ENCODE results near the gene ASCC3. TPM values are rescaled to one million over a fixed set of nuclear protein-coding genes. Genes with fewer than 3 reads are reported as not detected.

The ASCC3 gene
- total and polyA plus RNA-seq, 2 experiments from 2014 or later = 92.9 to 129 TPM

DNA sequence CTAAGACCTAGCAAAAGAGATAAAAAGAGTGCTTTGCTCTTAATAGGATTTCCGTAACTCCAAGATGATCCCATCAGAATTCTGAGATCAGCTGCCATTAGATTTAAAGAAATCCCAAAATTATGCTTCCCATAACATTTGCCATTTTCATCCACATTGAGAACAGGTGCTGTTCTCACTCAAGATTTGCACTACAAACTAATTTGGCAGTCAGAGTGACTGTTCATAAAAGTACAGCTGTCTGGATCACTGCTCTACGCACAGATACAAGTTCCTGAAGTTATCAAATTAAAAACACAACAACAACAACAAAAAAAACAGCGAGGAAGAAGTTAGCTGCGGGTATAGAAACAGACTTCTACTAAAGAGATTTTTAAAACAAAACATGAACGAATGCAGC is 58.1 kb downstream of the ASCC3 start:
- no peak overlapping the region for H3K4me3 Mint-ChIP-seq
- no peaks in the 10 kb centered on the region for H3F3A ChIP-seq (replicated peaks; ENCODE audit: low read depth)
- H3K4me1 Mint-ChIP-seq = peaks cover 3% of the 10 kb centered on the region; the same call in 1 of the 3 replicates
- no peak overlapping the region for H3K27ac Mint-ChIP-seq
- no peak for TF ChIP-seq ZNF114 (CRISPR knock-in tag; IDR thresholded peaks at IDR 0.05)
- TF ChIP-seq POLR2AphosphoS5 (IDR thresholded peaks at IDR 0.05; ENCODE audit: low read depth) = no peak
- no peak for TF ChIP-seq NANOG (IDR thresholded peaks at IDR 0.05; ENCODE audit: borderline replicate concordance)
- TF ChIP-seq, protein P1, sequence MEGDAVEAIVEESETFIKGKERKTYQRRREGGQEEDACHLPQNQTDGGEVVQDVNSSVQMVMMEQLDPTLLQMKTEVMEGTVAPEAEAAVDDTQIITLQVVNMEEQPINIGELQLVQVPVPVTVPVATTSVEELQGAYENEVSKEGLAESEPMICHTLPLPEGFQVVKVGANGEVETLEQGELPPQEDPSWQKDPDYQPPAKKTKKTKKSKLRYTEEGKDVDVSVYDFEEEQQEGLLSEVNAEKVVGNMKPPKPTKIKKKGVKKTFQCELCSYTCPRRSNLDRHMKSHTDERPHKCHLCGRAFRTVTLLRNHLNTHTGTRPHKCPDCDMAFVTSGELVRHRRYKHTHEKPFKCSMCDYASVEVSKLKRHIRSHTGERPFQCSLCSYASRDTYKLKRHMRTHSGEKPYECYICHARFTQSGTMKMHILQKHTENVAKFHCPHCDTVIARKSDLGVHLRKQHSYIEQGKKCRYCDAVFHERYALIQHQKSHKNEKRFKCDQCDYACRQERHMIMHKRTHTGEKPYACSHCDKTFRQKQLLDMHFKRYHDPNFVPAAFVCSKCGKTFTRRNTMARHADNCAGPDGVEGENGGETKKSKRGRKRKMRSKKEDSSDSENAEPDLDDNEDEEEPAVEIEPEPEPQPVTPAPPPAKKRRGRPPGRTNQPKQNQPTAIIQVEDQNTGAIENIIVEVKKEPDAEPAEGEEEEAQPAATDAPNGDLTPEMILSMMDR (conservative IDR thresholded peaks at IDR 0.05; ENCODE audit: low read depth in 2 of 2) = no peak
- TF ChIP-seq, protein P2, sequence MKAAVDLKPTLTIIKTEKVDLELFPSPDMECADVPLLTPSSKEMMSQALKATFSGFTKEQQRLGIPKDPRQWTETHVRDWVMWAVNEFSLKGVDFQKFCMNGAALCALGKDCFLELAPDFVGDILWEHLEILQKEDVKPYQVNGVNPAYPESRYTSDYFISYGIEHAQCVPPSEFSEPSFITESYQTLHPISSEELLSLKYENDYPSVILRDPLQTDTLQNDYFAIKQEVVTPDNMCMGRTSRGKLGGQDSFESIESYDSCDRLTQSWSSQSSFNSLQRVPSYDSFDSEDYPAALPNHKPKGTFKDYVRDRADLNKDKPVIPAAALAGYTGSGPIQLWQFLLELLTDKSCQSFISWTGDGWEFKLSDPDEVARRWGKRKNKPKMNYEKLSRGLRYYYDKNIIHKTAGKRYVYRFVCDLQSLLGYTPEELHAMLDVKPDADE (IDR thresholded peaks at IDR 0.05) = no peak
- TF ChIP-seq ZNF331 (CRISPR knock-in tag; IDR thresholded peaks at IDR 0.05; ENCODE audit: low read depth) = no peak
- no peak for TF ChIP-seq EZH2 (IDR thresholded peaks at IDR 0.05; ENCODE audit: low read depth, unreplicated experiment)
- TF ChIP-seq, protein P3, sequence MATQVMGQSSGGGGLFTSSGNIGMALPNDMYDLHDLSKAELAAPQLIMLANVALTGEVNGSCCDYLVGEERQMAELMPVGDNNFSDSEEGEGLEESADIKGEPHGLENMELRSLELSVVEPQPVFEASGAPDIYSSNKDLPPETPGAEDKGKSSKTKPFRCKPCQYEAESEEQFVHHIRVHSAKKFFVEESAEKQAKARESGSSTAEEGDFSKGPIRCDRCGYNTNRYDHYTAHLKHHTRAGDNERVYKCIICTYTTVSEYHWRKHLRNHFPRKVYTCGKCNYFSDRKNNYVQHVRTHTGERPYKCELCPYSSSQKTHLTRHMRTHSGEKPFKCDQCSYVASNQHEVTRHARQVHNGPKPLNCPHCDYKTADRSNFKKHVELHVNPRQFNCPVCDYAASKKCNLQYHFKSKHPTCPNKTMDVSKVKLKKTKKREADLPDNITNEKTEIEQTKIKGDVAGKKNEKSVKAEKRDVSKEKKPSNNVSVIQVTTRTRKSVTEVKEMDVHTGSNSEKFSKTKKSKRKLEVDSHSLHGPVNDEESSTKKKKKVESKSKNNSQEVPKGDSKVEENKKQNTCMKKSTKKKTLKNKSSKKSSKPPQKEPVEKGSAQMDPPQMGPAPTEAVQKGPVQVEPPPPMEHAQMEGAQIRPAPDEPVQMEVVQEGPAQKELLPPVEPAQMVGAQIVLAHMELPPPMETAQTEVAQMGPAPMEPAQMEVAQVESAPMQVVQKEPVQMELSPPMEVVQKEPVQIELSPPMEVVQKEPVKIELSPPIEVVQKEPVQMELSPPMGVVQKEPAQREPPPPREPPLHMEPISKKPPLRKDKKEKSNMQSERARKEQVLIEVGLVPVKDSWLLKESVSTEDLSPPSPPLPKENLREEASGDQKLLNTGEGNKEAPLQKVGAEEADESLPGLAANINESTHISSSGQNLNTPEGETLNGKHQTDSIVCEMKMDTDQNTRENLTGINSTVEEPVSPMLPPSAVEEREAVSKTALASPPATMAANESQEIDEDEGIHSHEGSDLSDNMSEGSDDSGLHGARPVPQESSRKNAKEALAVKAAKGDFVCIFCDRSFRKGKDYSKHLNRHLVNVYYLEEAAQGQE (IDR thresholded peaks at IDR 0.05; ENCODE audit: unreplicated experiment) = no peak
- TF ChIP-seq, protein P4, sequence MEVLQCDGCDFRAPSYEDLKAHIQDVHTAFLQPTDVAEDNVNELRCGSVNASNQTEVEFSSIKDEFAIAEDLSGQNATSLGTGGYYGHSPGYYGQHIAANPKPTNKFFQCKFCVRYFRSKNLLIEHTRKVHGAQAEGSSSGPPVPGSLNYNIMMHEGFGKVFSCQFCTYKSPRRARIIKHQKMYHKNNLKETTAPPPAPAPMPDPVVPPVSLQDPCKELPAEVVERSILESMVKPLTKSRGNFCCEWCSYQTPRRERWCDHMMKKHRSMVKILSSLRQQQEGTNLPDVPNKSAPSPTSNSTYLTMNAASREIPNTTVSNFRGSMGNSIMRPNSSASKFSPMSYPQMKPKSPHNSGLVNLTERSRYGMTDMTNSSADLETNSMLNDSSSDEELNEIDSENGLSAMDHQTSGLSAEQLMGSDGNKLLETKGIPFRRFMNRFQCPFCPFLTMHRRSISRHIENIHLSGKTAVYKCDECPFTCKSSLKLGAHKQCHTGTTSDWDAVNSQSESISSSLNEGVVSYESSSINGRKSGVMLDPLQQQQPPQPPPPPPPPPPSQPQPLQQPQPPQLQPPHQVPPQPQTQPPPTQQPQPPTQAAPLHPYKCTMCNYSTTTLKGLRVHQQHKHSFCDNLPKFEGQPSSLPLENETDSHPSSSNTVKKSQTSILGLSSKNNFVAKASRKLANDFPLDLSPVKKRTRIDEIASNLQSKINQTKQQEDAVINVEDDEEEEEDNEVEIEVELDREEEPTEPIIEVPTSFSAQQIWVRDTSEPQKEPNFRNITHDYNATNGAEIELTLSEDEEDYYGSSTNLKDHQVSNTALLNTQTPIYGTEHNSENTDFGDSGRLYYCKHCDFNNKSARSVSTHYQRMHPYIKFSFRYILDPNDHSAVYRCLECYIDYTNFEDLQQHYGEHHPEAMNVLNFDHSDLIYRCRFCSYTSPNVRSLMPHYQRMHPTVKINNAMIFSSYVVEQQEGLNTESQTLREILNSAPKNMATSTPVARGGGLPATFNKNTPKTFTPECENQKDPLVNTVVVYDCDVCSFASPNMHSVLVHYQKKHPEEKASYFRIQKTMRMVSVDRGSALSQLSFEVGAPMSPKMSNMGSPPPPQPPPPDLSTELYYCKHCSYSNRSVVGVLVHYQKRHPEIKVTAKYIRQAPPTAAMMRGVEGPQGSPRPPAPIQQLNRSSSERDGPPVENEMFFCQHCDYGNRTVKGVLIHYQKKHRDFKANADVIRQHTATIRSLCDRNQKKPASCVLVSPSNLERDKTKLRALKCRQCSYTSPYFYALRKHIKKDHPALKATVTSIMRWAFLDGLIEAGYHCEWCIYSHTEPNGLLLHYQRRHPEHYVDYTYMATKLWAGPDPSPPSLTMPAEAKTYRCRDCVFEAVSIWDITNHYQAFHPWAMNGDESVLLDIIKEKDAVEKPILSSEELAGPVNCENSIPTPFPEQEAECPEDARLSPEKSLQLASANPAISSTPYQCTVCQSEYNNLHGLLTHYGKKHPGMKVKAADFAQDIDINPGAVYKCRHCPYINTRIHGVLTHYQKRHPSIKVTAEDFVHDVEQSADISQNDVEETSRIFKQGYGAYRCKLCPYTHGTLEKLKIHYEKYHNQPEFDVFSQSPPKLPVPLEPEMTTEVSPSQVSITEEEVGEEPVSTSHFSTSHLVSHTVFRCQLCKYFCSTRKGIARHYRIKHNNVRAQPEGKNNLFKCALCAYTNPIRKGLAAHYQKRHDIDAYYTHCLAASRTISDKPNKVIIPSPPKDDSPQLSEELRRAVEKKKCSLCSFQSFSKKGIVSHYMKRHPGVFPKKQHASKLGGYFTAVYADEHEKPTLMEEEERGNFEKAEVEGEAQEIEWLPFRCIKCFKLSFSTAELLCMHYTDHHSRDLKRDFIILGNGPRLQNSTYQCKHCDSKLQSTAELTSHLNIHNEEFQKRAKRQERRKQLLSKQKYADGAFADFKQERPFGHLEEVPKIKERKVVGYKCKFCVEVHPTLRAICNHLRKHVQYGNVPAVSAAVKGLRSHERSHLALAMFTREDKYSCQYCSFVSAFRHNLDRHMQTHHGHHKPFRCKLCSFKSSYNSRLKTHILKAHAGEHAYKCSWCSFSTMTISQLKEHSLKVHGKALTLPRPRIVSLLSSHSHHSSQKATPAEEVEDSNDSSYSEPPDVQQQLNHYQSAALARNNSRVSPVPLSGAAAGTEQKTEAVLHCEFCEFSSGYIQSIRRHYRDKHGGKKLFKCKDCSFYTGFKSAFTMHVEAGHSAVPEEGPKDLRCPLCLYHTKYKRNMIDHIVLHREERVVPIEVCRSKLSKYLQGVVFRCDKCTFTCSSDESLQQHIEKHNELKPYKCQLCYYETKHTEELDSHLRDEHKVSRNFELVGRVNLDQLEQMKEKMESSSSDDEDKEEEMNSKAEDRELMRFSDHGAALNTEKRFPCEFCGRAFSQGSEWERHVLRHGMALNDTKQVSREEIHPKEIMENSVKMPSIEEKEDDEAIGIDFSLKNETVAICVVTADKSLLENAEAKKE (CRISPR knock-in tag; IDR thresholded peaks at IDR 0.05) = no peak
- no peak for TF ChIP-seq STAT1 (IDR thresholded peaks at IDR 0.05; ENCODE audit: unreplicated experiment)
- TF ChIP-seq EZH2phosphoT487 (IDR thresholded peaks at IDR 0.05; ENCODE audit: unreplicated experiment) = no peak
- TF ChIP-seq CREB1 (CRISPR knock-in tag; IDR thresholded peaks at IDR 0.05; ENCODE audit: low read depth) = no peak
- TF ChIP-seq JUNB (IDR thresholded peaks at IDR 0.05; ENCODE audit: unreplicated experiment) = no peak
- H3K27me3 Mint-ChIP-seq (ENCODE audit: insufficient read depth, low read depth, poor library complexity) = no peaks in the 10 kb centered on the region
- no peaks in the 10 kb centered on the region for H3K36me3 ChIP-seq (ENCODE audit: insufficient read depth)
- peaks cover 14% of the 10 kb centered on the region for H3K36me3 Mint-ChIP-seq (ENCODE audit: low read depth)
- no peak overlapping the region for H2AFZ ChIP-seq
- H3K27me3 ChIP-seq (ENCODE audit: insufficient read depth) = no peaks in the 10 kb centered on the region
- no peaks in the 10 kb centered on the region; the same call in 1 of the 2 replicates for H4K20me1 ChIP-seq (replicated peaks; ENCODE audit: insufficient read depth)
- DNase-seq (ENCODE audit: low spot score) (no peak), ATAC-seq (no peak)
- H3K9me3 Mint-ChIP-seq = no peaks in the 10 kb centered on the region
- H3K27ac ChIP-seq (ENCODE audit: low read depth) = no peak overlapping the region
- no peaks in the 10 kb centered on the region for H3K9me2 ChIP-seq (ENCODE audit: insufficient read depth)
- no peak overlapping the region for H3K4me2 ChIP-seq
- peaks cover 66% of the 10 kb centered on the region for H3K79me2 ChIP-seq (replicated peaks; ENCODE audit: insufficient read depth)
- H3K4me3 ChIP-seq = no peak overlapping the region
- peaks cover 3% of the 10 kb centered on the region; the same call in 1 of the 2 replicates for H3K4me1 ChIP-seq (ENCODE audit: insufficient read depth)

Measured in GM23338 (cell line).